Activated CD4-positive, CD25-positive, alpha-beta regulatory T cell treated with anti-CD3 and anti-CD28 coated beads, Interleukin-2, amount 50 U/mL, for 24 hours (primary cell): Measurements from ENCODE around the gene NARF.
"Not testable (repeated sequence)": the region's sequence is repeated elsewhere in the genome, so short reads cannot be mapped to it uniquely, and the experiment has no call there.

Source experiments
- ATAC-seq, 2 donors: fragments of 150-1000 bp; cut with Tn5 transposase; one replicate each; pipeline ENCODE4 v1.10.0; 2021; ENCODE audit warnings: mild to moderate bottlenecking in 1 of 2, moderate library complexity in 1 of 2

The NARF gene

GRCh38 chr17:82458179-82458884 lies at the start of gene NARF:
TSS of gene NARF (plus strand) at chr17:82458741. CDS start at chr17:82458804, 63 bp downstream.
- peak; percentile 99 for ATAC-seq

GRCh38 chr17:82408938-82409318 lies 49.6 kb upstream of the NARF start:
- no peak for ATAC-seq

- ATAC-seq, result no peak
These were observed 48.4 kb upstream of the NARF start for GRCh38 chr17:82410014-82410716.

GRCh38 chr17:82411396-82412053 lies 47.0 kb upstream of the NARF start:
- ATAC-seq, result no peak

GRCh38 chr17:82412081-82412480 lies 46.5 kb upstream of the NARF start:
- not testable (repeated sequence) for ATAC-seq

DNA sequence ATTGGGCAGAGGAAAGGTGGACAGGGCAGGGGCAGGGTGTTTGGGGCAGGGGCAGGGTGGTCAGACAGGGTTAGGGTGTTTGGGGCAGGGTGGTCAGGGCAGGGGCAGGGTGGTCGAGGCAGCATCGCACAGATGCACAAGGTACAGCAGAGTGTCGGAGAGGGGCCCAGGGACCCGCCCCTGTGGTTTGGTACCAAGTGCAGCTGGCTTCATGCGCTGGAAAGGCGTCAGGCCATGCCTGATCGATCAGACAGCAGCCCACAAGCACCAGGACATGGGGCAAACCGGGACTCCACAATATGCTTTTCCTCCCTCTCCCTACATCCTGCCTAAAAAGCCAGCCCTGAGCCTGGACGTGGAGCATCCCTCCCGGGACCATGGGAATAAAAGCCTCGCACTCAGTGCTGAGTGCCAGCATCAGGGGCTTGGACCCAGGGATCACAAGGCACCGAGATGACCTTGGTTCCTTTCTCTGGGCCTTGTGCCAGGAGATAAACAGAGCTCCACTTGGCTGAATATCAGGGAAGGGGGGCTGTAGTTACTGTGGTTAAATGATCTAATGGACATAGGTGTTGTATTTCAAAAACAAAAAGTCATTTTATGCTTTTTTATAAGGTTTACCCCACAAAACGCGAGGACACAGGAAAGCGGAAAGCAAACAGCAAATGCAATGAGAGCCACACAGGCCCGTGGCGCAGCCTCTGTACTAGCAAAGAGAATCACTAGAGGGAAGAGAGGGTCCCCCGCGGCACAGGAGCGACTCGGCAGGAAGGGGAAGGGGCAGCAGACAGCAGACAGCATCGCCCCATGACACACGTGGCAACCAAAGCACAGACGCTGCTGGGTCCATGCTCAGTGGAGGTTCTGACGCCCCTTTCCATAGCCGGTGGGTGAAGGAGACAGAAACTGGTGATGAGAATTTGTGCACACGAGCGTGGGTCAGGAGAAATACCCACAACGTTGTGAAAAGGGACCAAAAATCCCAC lies 45.7 kb upstream of the NARF start:
- ATAC-seq, result no peak

DNA sequence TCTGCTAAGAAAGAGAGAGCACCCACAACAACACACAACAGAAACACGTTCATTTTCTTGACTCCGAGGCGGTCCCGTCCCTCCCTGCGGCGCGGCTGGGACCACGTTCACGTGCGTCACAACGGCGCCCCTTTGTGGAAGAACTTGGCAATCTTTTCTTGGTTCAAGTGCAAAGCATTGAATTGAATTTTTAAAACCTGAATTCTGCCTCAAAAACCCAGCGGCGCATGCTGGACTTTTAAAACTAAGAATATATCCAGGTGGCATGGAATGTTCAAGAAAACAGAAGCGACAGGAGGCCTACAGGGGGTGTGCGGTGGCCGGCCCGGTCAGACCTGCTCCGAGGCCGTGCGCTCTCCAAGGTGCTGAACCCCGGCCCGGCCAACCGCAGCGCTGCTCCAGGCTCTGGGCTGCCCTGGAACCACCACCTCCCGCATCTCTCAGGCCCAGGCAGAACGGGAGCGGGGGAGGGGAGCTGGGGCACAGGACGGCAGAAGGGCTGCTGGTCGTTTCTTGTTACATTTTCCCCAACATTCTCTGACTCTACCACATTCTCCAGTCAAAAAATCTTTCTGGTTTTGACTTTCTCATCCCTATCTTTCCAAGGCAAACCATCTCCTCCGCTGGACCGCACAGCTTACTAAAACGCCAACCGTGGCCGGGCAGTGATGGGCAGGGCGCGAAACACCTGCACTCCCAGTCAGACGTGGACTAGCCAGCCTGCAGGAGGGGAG lies 43.8 kb upstream of the NARF start:
- ATAC-seq, result peak; percentile 27 to 37

DNA sequence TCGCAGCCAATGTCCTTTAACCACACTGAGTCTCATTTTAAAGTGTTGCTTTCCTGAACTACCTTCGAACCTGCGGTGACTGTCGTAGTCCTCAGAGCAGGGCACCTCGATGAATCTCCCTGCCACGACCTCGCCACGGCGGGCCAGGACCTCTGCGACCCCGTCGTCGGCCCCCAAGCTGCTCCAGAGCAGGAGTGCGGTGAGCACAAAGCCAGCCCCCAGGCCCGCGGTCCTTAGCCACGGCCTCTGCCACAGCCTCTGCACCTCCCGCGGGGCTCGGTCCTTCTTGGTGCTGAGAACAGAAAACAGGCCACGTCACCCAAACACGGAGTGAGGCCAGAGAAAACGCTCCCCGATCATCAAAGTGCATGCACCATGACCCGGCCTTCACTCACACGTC lies 43.2 kb upstream of the NARF start:
- ATAC-seq, result no peak

- no peak for ATAC-seq
These were observed 42.8 kb upstream of the NARF start for GRCh38 chr17:82415786-82416185.

- ATAC-seq, result no peak
These were observed 42.3 kb upstream of the NARF start for GRCh38 chr17:82416264-82416663.

DNA sequence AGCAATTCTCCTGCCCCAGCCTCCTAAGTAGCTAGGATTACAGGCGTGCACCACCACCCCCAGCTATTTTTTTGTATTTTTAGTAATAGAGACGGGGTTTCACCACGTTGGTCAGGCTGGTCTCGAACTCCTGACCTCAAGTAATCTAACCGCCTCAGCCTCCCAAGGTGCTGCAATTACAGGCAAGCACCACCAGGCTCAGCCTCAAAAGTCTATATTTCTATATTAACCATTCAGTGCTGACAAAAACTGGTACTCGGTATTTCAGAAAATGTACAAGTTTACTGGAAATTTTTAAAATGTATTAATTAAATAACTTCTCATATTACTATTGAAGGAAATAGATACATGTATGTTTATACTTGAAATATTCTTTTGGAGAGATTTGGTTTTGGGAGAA lies 41.8 kb upstream of the NARF start:
- ATAC-seq, result no peak

DNA sequence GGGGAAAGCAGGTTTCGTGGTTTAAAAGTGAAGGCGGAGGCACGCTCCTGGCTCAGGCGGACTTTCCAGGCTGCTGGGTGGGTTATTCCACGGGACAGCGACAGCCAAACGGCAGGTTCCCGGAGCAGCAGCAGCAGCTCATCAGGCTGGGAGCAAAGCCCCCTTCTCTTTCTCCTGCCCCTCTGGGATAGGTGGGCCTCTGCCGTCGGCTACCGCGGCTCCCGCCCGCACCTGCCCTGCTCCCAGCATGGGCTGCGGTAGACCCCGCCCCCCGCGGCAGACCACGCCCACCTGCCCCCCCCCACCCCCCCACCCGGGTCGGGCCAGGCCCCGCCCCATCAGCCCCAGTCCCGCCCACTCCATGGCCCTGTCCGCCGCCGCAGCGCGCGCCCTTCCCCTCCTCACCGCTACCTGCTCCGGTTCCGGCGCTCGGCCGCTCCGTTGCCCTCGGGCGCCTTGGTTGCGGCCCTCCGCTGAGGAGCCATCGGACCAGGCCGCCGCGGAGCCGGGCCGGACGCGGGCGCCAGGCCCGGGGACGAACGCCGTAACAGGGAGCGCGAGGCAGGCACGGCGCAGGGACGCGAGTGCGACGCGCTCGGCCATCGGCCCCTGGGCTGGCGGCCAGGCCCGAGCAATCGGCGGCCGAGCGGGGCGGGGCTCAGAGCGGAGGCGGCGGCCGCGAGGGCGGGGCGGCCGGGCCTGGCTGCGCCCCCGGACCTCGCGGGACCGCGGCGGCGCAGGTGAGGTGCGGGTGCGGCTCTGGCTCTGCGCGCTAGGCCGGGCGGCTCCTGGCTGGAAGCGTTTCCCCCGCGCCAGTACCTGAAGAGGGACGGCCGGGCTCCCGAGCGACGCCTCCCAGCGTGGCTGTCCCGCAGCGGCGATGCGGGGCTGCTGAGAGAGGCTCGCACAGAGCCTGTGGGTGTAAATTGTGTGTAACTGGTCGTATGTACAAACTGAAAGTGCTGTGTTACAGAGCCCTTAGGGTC lies 40.2 kb upstream of the NARF start, which contains the start of the genes HEXD and OGFOD3:
Gene HEXD (plus strand): TSS at position 347 of the 986 bp plus-strand sequence. CDS start 1,453 bp downstream, outside the sequence.
Gene OGFOD3 (minus strand): TSS at position 586 of the 986 bp plus-strand sequence. CDS start 101 bp downstream, at position 485.
- ATAC-seq, result peak; percentile 85 to 87

DNA sequence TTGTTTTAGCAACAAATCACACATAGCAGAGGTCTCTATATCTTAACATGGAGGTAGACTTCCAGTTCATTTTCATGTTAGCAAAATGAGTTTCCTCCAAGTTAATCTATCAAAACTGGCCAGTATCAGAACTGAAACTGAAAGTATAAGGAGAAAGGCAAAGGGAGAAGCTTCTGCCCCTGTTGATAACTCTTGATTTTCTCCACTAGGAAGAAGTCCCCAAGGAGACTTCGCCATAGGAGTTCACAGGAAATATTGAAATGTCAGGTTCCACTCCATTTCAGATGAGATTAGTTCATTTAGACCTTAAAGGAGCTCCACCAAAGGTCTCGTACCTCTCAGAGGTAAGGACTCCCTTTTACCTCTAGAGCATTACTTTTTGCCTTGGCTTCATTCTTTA lies 39.0 kb upstream of the NARF start:
- ATAC-seq, result no peak

DNA sequence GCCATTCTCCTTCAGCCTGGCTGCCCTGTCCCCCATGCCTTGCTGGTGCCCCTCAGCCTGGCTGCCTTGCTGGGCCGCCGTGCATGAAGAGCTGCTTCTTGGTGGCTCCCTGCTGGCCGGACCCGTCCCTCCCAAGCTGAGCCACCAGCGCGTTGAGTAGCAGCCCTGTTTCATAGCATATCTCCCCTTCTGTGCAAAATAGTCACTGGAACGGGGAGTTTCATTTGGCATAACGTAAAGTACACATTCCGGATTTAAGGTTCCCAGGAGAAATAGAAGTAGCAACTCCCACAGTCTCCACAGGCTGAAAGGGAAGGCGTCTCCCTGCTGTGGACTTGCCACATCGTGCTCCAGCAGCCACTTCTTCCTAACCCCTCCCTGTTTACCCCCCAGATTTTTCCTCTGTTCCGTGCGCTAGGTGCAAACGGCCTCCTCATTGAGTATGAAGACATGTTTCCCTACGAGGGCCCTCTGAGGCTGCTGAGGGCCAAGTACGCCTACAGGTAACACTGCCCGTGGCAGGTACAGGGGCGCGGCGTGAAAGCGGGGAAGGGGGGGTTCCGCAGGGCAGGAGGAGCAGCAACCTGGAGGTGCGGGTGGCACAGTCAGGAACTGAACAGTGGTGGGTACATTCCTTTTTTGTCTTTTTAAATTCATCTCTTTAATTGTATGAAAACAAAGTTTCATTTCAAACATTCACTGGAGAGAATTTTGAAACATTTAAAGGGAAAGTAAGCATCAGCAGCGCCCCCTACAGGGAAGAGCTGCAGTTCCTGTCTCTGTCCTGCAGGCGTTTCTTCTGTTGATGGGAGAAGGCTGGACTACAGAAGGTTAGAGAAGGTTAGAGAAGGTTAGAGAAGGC lies 34.3 kb upstream of the NARF start:
- ATAC-seq, result peak in 1 of 2 donors; percentile 43

GRCh38 chr17:82424863-82425159 lies 33.7 kb upstream of the NARF start:
- no peak for ATAC-seq

- ATAC-seq, result no peak
These were observed 30.0 kb upstream of the NARF start for GRCh38 chr17:82428546-82428945.

DNA sequence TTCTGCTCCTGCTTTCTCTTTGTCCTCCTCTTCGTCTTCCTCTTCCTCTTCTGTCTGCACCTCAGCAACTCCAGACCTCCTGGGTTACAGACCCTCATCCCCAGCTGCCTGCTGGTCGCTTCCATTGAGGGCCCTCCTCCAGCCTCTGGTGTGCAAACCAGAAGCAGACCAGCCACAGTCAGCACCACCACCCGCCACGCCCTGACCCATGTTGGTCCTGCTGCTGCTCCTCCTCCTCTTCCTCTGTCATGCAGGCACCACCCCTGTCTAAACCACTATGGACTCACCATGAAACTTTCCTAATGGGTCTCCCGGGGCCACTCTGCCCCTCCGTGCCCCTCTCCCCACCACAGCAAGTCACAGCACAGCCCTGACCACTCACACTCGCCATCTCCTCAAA lies 28.7 kb upstream of the NARF start:
- no peak for ATAC-seq

DNA sequence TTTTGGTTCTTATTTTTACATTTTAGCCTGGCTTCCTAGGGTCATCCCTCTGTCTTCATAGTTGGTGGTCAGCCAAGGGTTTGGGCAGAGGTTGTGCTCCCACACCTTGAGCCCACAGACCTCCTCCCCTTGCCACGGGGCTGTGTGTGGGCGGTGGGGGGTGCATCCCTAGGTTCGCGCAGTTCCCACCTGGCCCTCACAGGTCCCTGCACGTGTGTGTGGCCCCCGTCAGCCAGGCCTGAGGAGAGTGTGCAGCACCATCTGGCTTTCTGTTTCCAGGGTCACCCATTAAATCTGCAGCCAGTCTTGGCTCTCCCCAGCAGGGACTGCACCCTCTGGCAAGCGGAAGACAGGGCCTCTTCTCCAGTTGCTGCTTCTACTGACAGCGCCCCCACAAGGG lies 26.5 kb upstream of the NARF start:
- no peak for ATAC-seq

DNA sequence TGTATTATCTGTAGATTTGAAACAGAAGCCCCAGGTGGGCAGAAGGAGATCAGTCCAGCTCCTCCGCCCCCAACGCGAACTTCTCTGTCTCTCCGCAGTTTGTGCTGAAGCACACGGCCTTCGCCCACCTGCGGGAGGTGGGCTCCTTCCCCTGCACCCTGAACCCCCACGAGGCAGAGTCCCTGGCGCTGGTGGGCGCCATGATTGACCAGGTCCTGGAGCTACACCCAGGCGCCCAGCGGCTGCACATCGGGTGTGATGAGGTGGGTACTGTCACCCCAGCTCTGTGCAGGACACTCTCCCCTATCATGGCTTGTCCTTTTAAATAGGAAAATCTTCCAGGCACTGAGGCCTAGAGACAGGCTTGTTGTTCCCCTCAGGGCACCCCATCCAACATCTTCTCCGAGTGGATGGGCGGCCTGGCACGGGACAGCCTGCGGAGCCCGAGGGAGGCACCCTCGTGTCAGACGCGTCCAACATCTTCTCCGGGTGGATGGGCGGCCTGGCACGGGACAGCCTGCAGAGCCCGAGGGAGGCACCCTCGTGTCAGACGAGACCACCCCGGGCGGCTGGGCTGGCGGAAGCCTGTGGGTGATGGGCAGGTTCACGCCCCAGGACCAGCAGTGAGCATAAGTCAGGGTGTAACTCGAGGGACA lies 24.9 kb upstream of the NARF start:
- ATAC-seq, result no peak
